Left lung (tissue), 10 donors: ENCODE results near the gene SEPTIN6. TPM values are rescaled to one million over a fixed set of nuclear protein-coding genes. Genes with fewer than 3 reads are reported as not detected.
A peak's percentile ranks its signal among the peaks of the same experiment; 100 is the strongest.
"Not testable (repeated sequence)": the region's sequence is repeated elsewhere in the genome, so short reads cannot be mapped to it uniquely, and the experiment has no call there.

Source experiments
- ATAC-seq: fragments of 200-7000 bp; cut with Tn5 transposase; one replicate; pipeline ENCODE4 v1.9.1; 2020; ENCODE audit warnings: moderate library complexity
- DNase-seq, 4 donors: peaks; one replicate each; pipeline ENCODE4 v3.0.0-alpha.2; 2013 to 2020
- H3K27ac ChIP-seq, 2 donors: fragments of 200-600 bp; sonication (generic) in 1 of 2; one replicate each; pipeline versions ENCODE4 v1.5.0 to v1.8.0; 2020 to 2021
- H3K27me3 ChIP-seq, 2 donors: fragments of 200-600 bp; sonication (generic) in 1 of 2; one replicate each; pipeline versions ENCODE4 v1.5.0 to v1.8.0; 2020 to 2021
- H3K36me3 ChIP-seq, 2 donors: fragments of 200-600 bp; sonication (generic) in 1 of 2; one replicate each; pipeline versions ENCODE4 v1.5.0 to v1.8.0; 2020 to 2021
- H3K4me1 ChIP-seq, 2 donors: fragments of 200-600 bp; one replicate each; pipeline ENCODE4 v1.8.0; 2021
- H3K4me3 ChIP-seq, 2 donors: fragments of 200-600 bp; sonication (generic) in 1 of 2; one replicate each; pipeline versions ENCODE4 v1.5.0 to v1.8.0; 2020 to 2021; ENCODE audit warnings: mild to moderate bottlenecking in 1 of 2
- H3K9me3 ChIP-seq, 2 donors: fragments of 200-600 bp; sonication (generic) in 1 of 2; one replicate each; pipeline versions ENCODE4 v1.5.0 to v1.8.0; 2020 to 2021
- CTCF ChIP-seq, 2 donors: fragments of 200-600 bp; sonication (generic) in 1 of 2; IDR thresholded peaks; one replicate each; pipeline versions ENCODE4 v1.5.0 to v1.8.0; 2021; ENCODE audit warnings: antibody characterized with exemption in 2 of 2
- intact Hi-C, 2 donors: fragments of 100-400 bp; cut with DNase I; formaldehyde crosslinking; loops; one replicate each; pipeline versions ENCODE4 v1.11.2 to v1.14.2; 2022
- polyA plus RNA-seq, 6 donors: library from polyadenylated mRNA; unstranded; fragments of 120-200 nt; gene quantifications; one replicate each; pipeline ENCODE4 v1.2.1, GENCODE V29; 2013; ENCODE audit not compliant: insufficient read length in 6 of 6
- total RNA-seq, 2 donors: library from RNA; stranded (reverse); fragmentation: NEBNext Ultra II Directional; extraction: Animal tissue kit (Norgen Biotek cat#: 25700); gene quantifications; one replicate each; pipeline ENCODE4 v1.2.1, GENCODE V29; 2021
- donor health status: DM: no; HTN: yes; CAD: no.
- donor health status: DM: no; HTN: no; CAD: no.

The SEPTIN6 gene
- total and polyA plus RNA-seq, 8 donors: 19.1 to 43.1 (median 33.6) TPM

GRCh38 chrX:119667111-119667878 is 25.7 kb downstream of the SEPTIN6 start:
- no peaks in the 10 kb centered on the region for H3K27me3 ChIP-seq
- H3K27ac ChIP-seq: no peak overlapping the region
- no peak for TF ChIP-seq CTCF (IDR thresholded peaks at IDR 0.05)
- no peaks in the 10 kb centered on the region for H3K9me3 ChIP-seq
- DNase-seq (no peak), ATAC-seq (no peak)
- intact Hi-C loops: no loop called here
- H3K36me3 ChIP-seq: peaks cover 0 to 4% of the 10 kb centered on the region in 2 donors
- no peak overlapping the region for H3K4me3 ChIP-seq
- no peaks in the 10 kb centered on the region for H3K4me1 ChIP-seq

GRCh38 chrX:119664877-119665276 is 28.1 kb downstream of the SEPTIN6 start:
- DNase-seq, H3K9me3 ChIP-seq, H3K4me1 ChIP-seq, intact Hi-C loops, H3K27ac ChIP-seq, H3K27me3 ChIP-seq, H3K4me3 ChIP-seq, ATAC-seq, H3K36me3 ChIP-seq: not testable (repeated sequence)

DNA sequence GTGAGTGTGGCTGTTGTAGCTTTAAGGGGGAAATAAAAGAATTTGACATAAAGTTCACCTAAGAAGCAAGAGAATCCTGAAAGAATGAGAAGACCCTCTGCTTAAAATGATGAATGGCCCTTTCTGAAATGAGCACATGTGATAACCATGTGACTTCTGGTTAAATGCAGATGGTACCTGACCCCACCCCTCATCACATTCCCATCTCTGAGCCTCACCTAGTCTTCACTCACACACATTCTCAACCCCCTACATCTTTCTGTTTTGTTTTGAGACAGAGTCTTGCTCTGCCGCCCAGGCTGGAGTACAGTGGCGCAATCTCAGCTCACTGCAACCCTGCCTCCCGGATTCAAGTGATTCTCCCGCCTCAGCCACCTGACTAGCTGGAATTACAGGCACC is 31.5 kb downstream of the SEPTIN6 start:
- no peak overlapping the region for H3K4me3 ChIP-seq

GRCh38 chrX:119659522-119659921 is 33.4 kb downstream of the SEPTIN6 start:
- intact Hi-C loops: no loop called here

More for the DNA sequence above, 31.5 kb downstream of the SEPTIN6 start:
- no peaks in the 10 kb centered on the region for H3K4me1 ChIP-seq
- H3K27me3 ChIP-seq: no peaks in the 10 kb centered on the region
- TF ChIP-seq CTCF (IDR thresholded peaks at IDR 0.05): no peak
- no peaks in the 10 kb centered on the region for H3K9me3 ChIP-seq
- H3K27ac ChIP-seq: no peak overlapping the region
- intact Hi-C loops: no loop called here
- peaks cover 0 to 4% of the 10 kb centered on the region in 2 donors for H3K36me3 ChIP-seq
- DNase-seq (no peak), ATAC-seq (no peak)

GRCh38 chrX:119655125-119655524 is 37.8 kb downstream of the SEPTIN6 start:
- H3K27me3 ChIP-seq: no peaks in the 10 kb centered on the region
- no peak overlapping the region for H3K4me3 ChIP-seq
- H3K36me3 ChIP-seq: peaks cover 0 to 11% of the 10 kb centered on the region in 2 donors
- H3K9me3 ChIP-seq: no peaks in the 10 kb centered on the region
- no peak overlapping the region for H3K27ac ChIP-seq
- DNase-seq: no peak
- no peak for TF ChIP-seq CTCF (IDR thresholded peaks at IDR 0.05)
- peak; percentile 68 for ATAC-seq
- intact Hi-C loops: no loop called here
- H3K4me1 ChIP-seq: no peaks in the 10 kb centered on the region

More at GRCh38 chrX:119659522-119659921, 33.4 kb downstream of the SEPTIN6 start:
- Histone ChIP-seq H3K4me1 (no peaks in the 10 kb centered on the region), H3K4me3 (no peak overlapping the region), H3K27me3 (no peaks in the 10 kb centered on the region), H3K9me3 (no peaks in the 10 kb centered on the region), H3K36me3 (peaks cover 0 to 4% of the 10 kb centered on the region in 2 donors), H3K27ac (no peak overlapping the region)
- DNase-seq: no peak
- TF ChIP-seq CTCF (IDR thresholded peaks at IDR 0.05): no peak
- ATAC-seq: no peak
